Fibroblast of lung (primary cell): ENCODE data around the gene ADGRB3. TPM values are rescaled to one million over a fixed set of nuclear protein-coding genes. Genes with fewer than 3 reads are reported as not detected.

Source experiments
- DNase-seq, 2 donors: peaks; one replicate each; pipeline versions ENCODE4 v3.0.0 to v3.0.0-alpha.2; 2010; ENCODE audit warnings: low read depth in 2 of 2
- H2AFZ ChIP-seq: 2 replicates; pipeline ENCODE4 v1.5.1; 2012; ENCODE audit warnings: low read length, control low read depth, inconsistent platforms
- H3K27ac ChIP-seq: 2 replicates; pipeline ENCODE4 v1.5.1; 2011; ENCODE audit warnings: low read length, control low read depth; ENCODE audit not compliant: insufficient read depth
- H3K27me3 ChIP-seq: 2 replicates; pipeline ENCODE4 v1.5.1; 2011; ENCODE audit warnings: mild to moderate bottlenecking, low read length; ENCODE audit not compliant: control insufficient read depth, insufficient read depth
- H3K36me3 ChIP-seq: 2 replicates; pipeline ENCODE4 v1.5.1; 2011; ENCODE audit warnings: low read length; ENCODE audit not compliant: control insufficient read depth, insufficient read depth
- H3K4me1 ChIP-seq: 2 replicates; pipeline ENCODE4 v1.5.1; 2011; ENCODE audit warnings: low read length; ENCODE audit not compliant: control insufficient read depth, insufficient read depth; ENCODE audit errors: extremely low read depth
- H3K4me2 ChIP-seq: 2 replicates; pipeline ENCODE4 v1.5.1; 2011; ENCODE audit warnings: low read length, control low read depth; ENCODE audit not compliant: insufficient read depth; ENCODE audit errors: extremely low read depth
- H3K4me3 ChIP-seq, 4 experiments: fragments of 200-600 bp in 1 of 4; sonication (generic) in 1 of 4; replicated peaks in 1 of 4; 2 replicates each; pipeline ENCODE4 v1.5.1; 2011 to 2016; ENCODE audit warnings: low read length in 4 of 4, low read depth in 3 of 4, mild to moderate bottlenecking in 3 of 4, control low read depth in 2 of 4, inconsistent platforms in 1 of 4, mixed read lengths in 1 of 4; ENCODE audit not compliant: insufficient read depth in 1 of 4; ENCODE audit errors: control extremely low read depth in 1 of 4
- H3K79me2 ChIP-seq: 2 replicates; pipeline ENCODE4 v1.5.1; 2012; ENCODE audit warnings: mild to moderate bottlenecking, low read length, inconsistent platforms; ENCODE audit not compliant: control insufficient read depth, insufficient read depth
- H3K9ac ChIP-seq: 2 replicates; pipeline ENCODE4 v1.5.1; 2011; ENCODE audit warnings: mild to moderate bottlenecking, low read length, control low read depth; ENCODE audit not compliant: insufficient read depth
- H3K9me3 ChIP-seq: 2 replicates; pipeline ENCODE4 v1.5.1; 2012; ENCODE audit warnings: low read depth, low read length; ENCODE audit not compliant: control insufficient read depth, insufficient read depth
- H4K20me1 ChIP-seq: 2 replicates; pipeline ENCODE4 v1.5.1; 2011; ENCODE audit warnings: low read length; ENCODE audit not compliant: control insufficient read depth, insufficient read depth; ENCODE audit errors: extremely low read depth
- CTCF ChIP-seq, 2 donors: IDR thresholded peaks in 1 of 2; conservative IDR thresholded peaks in 1 of 2; 1 replicate in 1 of 2; 2 replicates in 1 of 2; pipeline ENCODE4 v1.5.1; 2011 to 2012; ENCODE audit warnings: low read length in 2 of 2, control low read depth in 1 of 2, inconsistent platforms in 1 of 2, low read depth in 1 of 2, mild to moderate bottlenecking in 1 of 2
- EZH2 ChIP-seq: IDR thresholded peaks from 2 replicates; pipeline ENCODE4 v1.5.1; 2012; ENCODE audit warnings: low read length, control low read depth, mild to moderate bottlenecking; ENCODE audit errors: missing control alignments
- polyA plus RNA-seq, 2 donors: library from polyadenylated mRNA; depleted of rRNA in 1 of 2; stranded (reverse) in 1 of 2; unstranded in 1 of 2; fragments of >200 nt; gene quantifications; 2 replicates each; pipeline ENCODE4 v1.2.1, GENCODE V29; 2011 to 2012; ENCODE audit warnings: missing spikeins in 1 of 2
- total RNA-seq: library from RNA; depleted of rRNA; stranded (reverse); fragments of >200 nt; gene quantifications from 2 replicates; pipeline ENCODE4 v1.2.1, GENCODE V29; 2014

ADGRB3 gene
- total and polyA plus RNA-seq, 2 donors (not counting 1 experiment from before 2014, with no cell fraction given): 0.33 TPM; not detected in 1

- no peaks in the 10 kb centered on the region for H3K79me2 ChIP-seq
Measured at GRCh38 chr6:68760485-68760884, 125.4 kb downstream of the ADGRB3 start.

GRCh38 chr6:68760941-68761676 lies 126.0 kb downstream of the ADGRB3 start:
- no peak overlapping the region for H3K27ac ChIP-seq
- DNase-seq: no peak

More at GRCh38 chr6:68760485-68760884, 125.4 kb downstream of the ADGRB3 start:
- Histone ChIP-seq H4K20me1 (no peaks in the 10 kb centered on the region), H2AFZ (no peak overlapping the region), H3K4me3 (no peak overlapping the region), H3K4me1 (no peaks in the 10 kb centered on the region), H3K27me3 (no peaks in the 10 kb centered on the region), H3K36me3 (no peaks in the 10 kb centered on the region), H3K27ac (no peak overlapping the region), H3K9ac (no peak overlapping the region), H3K9me3 (no peaks in the 10 kb centered on the region), H3K4me2 (no peak overlapping the region)
- no peak for TF ChIP-seq EZH2
- TF ChIP-seq CTCF (conservative IDR thresholded peaks at IDR 0.05 in 1 of 2, IDR thresholded peaks at IDR 0.05 in 1 of 2; ENCODE audit: low read depth in 1 of 2, low read length in 2 of 2): no peak
- no peak for DNase-seq

GRCh38 chr6:68761985-68762384 lies 126.9 kb downstream of the ADGRB3 start:
- Histone ChIP-seq H3K27ac (no peak overlapping the region), H3K9me3 (no peaks in the 10 kb centered on the region), H4K20me1 (no peaks in the 10 kb centered on the region), H3K36me3 (no peaks in the 10 kb centered on the region), H2AFZ (no peak overlapping the region), H3K79me2 (no peaks in the 10 kb centered on the region), H3K4me2 (no peak overlapping the region), H3K4me3 (no peak overlapping the region), H3K4me1 (no peaks in the 10 kb centered on the region), H3K9ac (no peak overlapping the region), H3K27me3 (no peaks in the 10 kb centered on the region)
- DNase-seq: no peak
- TF ChIP-seq CTCF (conservative IDR thresholded peaks at IDR 0.05 in 1 of 2, IDR thresholded peaks at IDR 0.05 in 1 of 2; ENCODE audit: low read depth in 1 of 2, low read length in 2 of 2): no peak
- no peak for TF ChIP-seq EZH2

More at GRCh38 chr6:68760941-68761676, 126.0 kb downstream of the ADGRB3 start:
- H3K36me3 ChIP-seq: no peaks in the 10 kb centered on the region
- no peaks in the 10 kb centered on the region for H3K27me3 ChIP-seq
- H2AFZ ChIP-seq: no peak overlapping the region
- H3K79me2 ChIP-seq: no peaks in the 10 kb centered on the region
- no peaks in the 10 kb centered on the region for H3K9me3 ChIP-seq
- H3K4me2 ChIP-seq: no peak overlapping the region
- H3K9ac ChIP-seq: no peak overlapping the region
- no peaks in the 10 kb centered on the region for H4K20me1 ChIP-seq
- no peak overlapping the region for H3K4me3 ChIP-seq
- TF ChIP-seq EZH2 (no peak), CTCF (conservative IDR thresholded peaks at IDR 0.05 in 1 of 2, IDR thresholded peaks at IDR 0.05 in 1 of 2; ENCODE audit: low read depth in 1 of 2, low read length in 2 of 2) (no peak)
- no peaks in the 10 kb centered on the region for H3K4me1 ChIP-seq
